ENCODE results near the gene MUC5AC. TPM values are rescaled to one million over a fixed set of nuclear protein-coding genes. Genes with fewer than 3 reads are reported as not detected.

Gene MUC5AC
- total and polyA plus RNA-seq, 2 experiments from 2014 or later = not detected

DNA sequence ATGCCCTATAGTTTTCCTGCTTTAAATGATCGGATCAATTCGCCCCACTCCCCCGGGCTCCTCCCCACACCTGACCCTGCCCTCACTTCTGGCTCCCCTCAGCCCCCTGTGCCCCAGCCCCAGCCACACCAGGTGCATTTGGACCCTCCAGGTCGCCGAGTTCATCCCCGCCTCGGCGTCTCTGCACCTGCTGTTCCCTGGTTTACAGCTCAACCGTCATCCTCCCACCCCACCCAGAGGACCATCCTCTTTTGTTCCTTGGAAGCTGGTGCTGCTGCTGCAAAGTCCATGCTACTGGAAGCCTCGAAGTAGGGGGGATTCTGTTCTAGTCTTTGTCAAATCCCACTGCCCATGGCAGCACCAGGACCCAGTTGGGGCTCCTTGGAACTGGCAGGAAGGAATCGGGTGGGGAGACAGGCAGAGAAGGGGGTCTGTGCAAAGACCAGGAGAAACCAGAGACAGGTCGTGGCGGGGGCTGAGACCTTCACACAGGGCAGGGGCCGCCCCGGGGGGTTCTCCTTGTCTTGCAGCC, 60.6 kb downstream of the MUC5AC start:
- no peaks in the 10 kb centered on the region for H3K4me1 ChIP-seq (ENCODE audit: low read depth)
- H3K4me3 ChIP-seq = no peak overlapping the region
- TF ChIP-seq, protein P1, sequence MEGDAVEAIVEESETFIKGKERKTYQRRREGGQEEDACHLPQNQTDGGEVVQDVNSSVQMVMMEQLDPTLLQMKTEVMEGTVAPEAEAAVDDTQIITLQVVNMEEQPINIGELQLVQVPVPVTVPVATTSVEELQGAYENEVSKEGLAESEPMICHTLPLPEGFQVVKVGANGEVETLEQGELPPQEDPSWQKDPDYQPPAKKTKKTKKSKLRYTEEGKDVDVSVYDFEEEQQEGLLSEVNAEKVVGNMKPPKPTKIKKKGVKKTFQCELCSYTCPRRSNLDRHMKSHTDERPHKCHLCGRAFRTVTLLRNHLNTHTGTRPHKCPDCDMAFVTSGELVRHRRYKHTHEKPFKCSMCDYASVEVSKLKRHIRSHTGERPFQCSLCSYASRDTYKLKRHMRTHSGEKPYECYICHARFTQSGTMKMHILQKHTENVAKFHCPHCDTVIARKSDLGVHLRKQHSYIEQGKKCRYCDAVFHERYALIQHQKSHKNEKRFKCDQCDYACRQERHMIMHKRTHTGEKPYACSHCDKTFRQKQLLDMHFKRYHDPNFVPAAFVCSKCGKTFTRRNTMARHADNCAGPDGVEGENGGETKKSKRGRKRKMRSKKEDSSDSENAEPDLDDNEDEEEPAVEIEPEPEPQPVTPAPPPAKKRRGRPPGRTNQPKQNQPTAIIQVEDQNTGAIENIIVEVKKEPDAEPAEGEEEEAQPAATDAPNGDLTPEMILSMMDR (IDR thresholded peaks at IDR 0.05; ENCODE audit: low read depth, low read length) = no peak
- DNase-seq (ENCODE audit: low read depth in 1 of 2, low spot score in 1 of 2) = no peak
- no peak overlapping the region for H3K27ac ChIP-seq
- H3K36me3 ChIP-seq = no peaks in the 10 kb centered on the region
- H3K27me3 ChIP-seq = no peaks in the 10 kb centered on the region
- H3K9me3 ChIP-seq (ENCODE audit: low read depth) = no peaks in the 10 kb centered on the region

DNA sequence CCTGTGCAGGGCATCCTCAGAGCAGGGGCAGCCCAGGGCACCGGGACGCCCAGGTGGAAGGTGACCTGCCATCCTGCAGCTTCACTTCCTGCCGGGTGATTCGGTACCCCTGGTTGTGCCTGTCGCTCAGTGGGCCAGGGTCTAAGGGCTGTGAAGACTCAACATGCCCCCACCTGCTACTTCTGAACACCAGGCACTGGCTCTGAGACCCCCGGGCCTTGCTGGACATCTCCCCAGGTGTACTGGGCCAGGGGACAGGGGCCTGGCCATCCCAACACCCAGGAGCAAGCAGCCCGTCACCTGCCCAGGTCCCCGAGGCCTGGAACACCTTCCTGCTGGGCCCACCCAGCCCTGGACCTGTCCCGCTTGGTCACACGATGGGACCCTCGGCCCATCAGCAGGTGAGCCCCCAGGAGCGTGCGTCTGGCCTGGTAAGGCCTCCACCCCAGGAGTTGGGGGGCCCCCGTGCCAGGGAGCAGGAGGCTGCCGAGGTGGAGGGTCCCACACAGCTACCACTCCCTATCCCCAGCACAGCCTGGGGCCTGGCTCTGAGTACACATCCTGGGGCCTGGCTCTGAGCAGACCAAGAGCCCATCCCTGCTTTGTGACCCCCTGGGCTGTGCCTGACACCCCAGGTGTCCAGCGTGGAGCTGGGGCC, 61.2 kb downstream of the MUC5AC start:
- Histone ChIP-seq H3K4me1 (ENCODE audit: low read depth) (no peaks in the 10 kb centered on the region), H3K27ac (no peak overlapping the region), H3K27me3 (no peaks in the 10 kb centered on the region), H3K36me3 (no peaks in the 10 kb centered on the region), H3K4me3 (no peak overlapping the region), H3K9me3 (ENCODE audit: low read depth) (no peaks in the 10 kb centered on the region)
- TF ChIP-seq, protein P1 (IDR thresholded peaks at IDR 0.05; ENCODE audit: low read depth, low read length) = no peak
- DNase-seq (ENCODE audit: low read depth in 1 of 2, low spot score in 1 of 2) = no peak

DNA sequence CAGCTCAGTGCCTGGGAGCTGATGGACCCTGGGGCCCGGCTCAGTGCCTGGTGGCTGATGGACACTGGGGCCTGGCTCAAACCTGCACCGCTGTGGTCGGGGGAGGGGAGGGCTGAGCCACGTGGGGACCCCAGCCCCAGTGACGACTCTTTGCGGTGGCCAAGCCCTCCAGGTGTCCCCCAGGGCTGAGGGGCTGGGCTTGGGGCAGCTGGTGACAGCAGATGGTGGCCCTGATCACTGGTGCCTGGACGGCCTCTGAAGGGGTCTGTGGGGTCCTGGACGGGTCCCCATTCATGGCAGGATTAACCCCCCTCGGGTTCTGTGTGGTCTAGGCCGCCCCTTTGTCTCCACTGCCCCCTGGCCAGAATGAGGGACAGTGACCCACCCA, 61.7 kb downstream of the MUC5AC start:
- no peaks in the 10 kb centered on the region for H3K4me1 ChIP-seq (ENCODE audit: low read depth)
- H3K9me3 ChIP-seq (ENCODE audit: low read depth) = no peaks in the 10 kb centered on the region
- no peaks in the 10 kb centered on the region for H3K27me3 ChIP-seq
- H3K4me3 ChIP-seq = no peak overlapping the region
- DNase-seq (ENCODE audit: low read depth in 1 of 2, low spot score in 1 of 2) = no peak
- no peaks in the 10 kb centered on the region for H3K36me3 ChIP-seq
- TF ChIP-seq, protein P1 (IDR thresholded peaks at IDR 0.05; ENCODE audit: low read depth, low read length) = no peak
- no peak overlapping the region for H3K27ac ChIP-seq

DNA sequence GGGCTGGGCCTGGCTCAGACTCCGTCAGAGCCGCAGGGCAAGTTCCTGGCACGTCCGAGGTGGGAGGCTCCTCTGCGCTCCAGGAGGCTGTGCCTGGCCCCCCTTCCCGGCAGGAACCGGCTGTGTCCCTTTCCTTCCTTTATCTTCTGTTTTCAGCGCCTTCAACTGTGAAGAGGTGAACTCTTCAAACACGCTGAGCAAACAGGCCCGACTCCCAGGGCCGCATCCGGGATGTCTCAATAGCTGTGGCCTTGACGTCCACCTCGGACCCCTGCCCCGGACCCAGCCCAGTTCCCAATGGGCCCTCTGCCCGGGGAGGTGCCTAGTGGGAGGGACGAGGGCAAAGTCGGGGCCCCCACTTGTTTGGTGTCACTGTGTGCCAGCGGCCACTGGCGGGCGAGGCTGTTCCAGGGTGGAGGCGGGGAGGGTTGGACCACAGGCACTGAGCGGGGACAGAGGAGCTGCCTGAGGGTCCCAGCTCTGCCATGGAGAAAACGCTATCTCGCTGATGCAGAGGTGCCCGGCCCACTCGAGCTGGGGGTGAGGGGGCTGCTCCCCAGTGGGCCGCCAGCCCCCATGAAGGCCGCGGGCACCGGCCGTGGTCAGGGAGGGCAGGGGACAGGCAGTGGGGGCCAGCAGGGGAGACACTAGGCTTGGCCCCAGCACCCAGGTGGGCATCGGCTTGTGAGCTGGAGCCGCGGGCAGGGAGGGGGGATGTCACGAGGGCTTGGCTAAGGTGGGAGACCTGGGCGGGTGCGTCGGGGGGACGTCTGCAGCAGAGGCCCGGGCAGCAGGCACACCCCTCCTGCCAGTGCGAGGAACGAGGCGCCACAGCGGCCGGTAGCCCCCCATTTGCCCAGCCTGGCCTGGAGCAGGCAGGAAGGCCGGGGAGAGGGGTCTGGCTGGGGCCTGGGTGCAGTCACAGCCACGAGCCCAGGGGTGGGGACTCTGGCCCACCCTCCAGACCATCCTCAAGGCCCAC, 62.4 kb downstream of the MUC5AC start:
- TF ChIP-seq, protein P1 (IDR thresholded peaks at IDR 0.05; ENCODE audit: low read depth, low read length) = no peak
- Histone ChIP-seq H3K9me3 (ENCODE audit: low read depth) (no peaks in the 10 kb centered on the region), H3K4me1 (ENCODE audit: low read depth) (no peaks in the 10 kb centered on the region), H3K4me3 (no peak overlapping the region), H3K27me3 (no peaks in the 10 kb centered on the region), H3K27ac (no peak overlapping the region), H3K36me3 (no peaks in the 10 kb centered on the region)
- DNase-seq (ENCODE audit: low read depth in 1 of 2, low spot score in 1 of 2) = peak; percentile 27 to 61

DNA sequence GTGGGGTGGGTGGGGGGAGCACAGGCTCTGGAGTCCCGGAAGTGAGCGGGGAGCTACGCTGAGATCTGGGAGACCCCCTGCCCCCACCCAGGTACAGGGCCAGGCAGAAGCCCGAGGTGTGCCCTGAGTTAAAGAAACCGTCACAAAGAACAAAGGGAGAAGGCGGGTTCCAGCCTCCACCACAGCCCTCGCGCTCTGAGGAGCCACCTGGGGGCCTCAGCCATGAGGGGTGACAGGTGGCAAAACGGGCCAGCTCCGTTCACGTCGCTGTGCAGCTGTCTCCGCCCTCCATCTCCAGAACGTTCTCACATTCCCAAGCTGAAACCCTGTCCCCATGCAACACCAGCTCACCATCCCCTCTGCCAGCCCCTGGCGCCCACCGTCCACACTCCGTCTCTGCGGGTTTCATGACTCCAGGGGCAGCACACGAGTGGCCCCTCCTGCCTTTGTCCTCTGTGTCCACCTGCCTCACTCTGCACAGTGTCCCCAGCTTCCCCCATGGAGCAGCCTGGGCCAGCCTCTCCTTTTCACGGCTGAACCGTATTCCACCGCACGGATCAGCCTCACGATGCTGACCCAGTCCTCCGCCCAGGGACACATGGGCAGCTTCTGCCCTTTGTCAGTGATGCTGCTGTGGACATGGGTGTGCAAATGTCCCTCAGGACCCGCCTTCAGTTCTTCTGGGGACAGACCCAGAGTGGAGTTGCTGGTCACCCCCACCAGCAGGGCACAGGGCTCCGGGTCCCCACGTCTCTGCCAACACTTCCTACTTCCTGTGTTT, 63.4 kb downstream of the MUC5AC start:
- DNase-seq (ENCODE audit: low read depth in 1 of 2, low spot score in 1 of 2) = no peak
- H3K27me3 ChIP-seq = no peaks in the 10 kb centered on the region
- H3K27ac ChIP-seq = no peak overlapping the region
- no peaks in the 10 kb centered on the region for H3K4me1 ChIP-seq (ENCODE audit: low read depth)
- TF ChIP-seq, protein P1 (IDR thresholded peaks at IDR 0.05; ENCODE audit: low read depth, low read length) = no peak
- H3K36me3 ChIP-seq = no peaks in the 10 kb centered on the region
- H3K4me3 ChIP-seq = no peak overlapping the region
- no peaks in the 10 kb centered on the region for H3K9me3 ChIP-seq (ENCODE audit: low read depth)

Measured in cardiac muscle cell (in vitro differentiated cells and primary cell).